SK-N-SH (cell line): ENCODE measurements around the gene CYP4F12. TPM values are rescaled to one million over a fixed set of nuclear protein-coding genes. Genes with fewer than 3 reads are reported as not detected.

Experiments
- CTCF ChIA-PET: fragments of 300-600, 350-600 bp; formaldehyde crosslinking; extraction: SDS; loops from one replicate; lab custom pipeline; 2021; lab: Yijun Ruan, JAX
- POLR2A ChIA-PET: fragments of 350-600 bp; sonication (Branson Sonifier 250); formaldehyde crosslinking; extraction: SDS; loops from one replicate; lab custom pipeline; 2020; ENCODE audit warnings: antibody characterized with exemption, inconsistent platforms; lab: Yijun Ruan, JAX
- DNase-seq: peaks from one replicate; pipeline ENCODE4 v3.0.0; 2012
- H2AFZ ChIP-seq: fragments of 200-600 bp; sonication (generic); 2 replicates; pipeline ENCODE4 v1.8.1; 2016; ENCODE audit warnings: antibody characterized with exemption, mild to moderate bottlenecking, low read depth
- H3F3A ChIP-seq: fragments of 200-600 bp; sonication (generic); replicated peaks from 2 replicates; pipeline ENCODE3; 2016; ENCODE audit warnings: antibody characterized with exemption, mild to moderate bottlenecking; ENCODE audit not compliant: insufficient read depth
- H3K27ac ChIP-seq, 2 experiments: fragments of 200-500 bp in 1 of 2; fragments of 200-600 bp in 1 of 2; sonication (Bioruptor generic) in 1 of 2; sonication (generic), shearing (Covaris generic) in 1 of 2; 2 replicates each; pipeline versions ENCODE4 v1.5.1 to v1.6.1; 2014 to 2016; ENCODE audit warnings: low read depth in 2 of 2, inconsistent platforms in 1 of 2, low read length in 1 of 2, mild to moderate bottlenecking in 1 of 2, mixed read lengths in 1 of 2
- H3K27me3 ChIP-seq: fragments of 200-600 bp; sonication (generic), shearing (Covaris generic); 2 replicates; pipeline ENCODE4 v1.6.1; 2016; ENCODE audit warnings: mixed run types; ENCODE audit not compliant: insufficient read depth
- H3K36me3 ChIP-seq, 2 experiments: fragments of 200-500 bp in 1 of 2; fragments of 200-600 bp in 1 of 2; sonication (Bioruptor generic) in 1 of 2; sonication (generic) in 1 of 2; replicated peaks in 1 of 2; 2 replicates each; pipeline versions ENCODE3 to v1.5.1; 2014 to 2016; ENCODE audit warnings: low read length in 1 of 2, mild to moderate bottlenecking in 1 of 2; ENCODE audit not compliant: insufficient read depth in 2 of 2, control insufficient read depth in 1 of 2
- H3K4me1 ChIP-seq, 2 experiments: fragments of 200-500 bp in 1 of 2; fragments of 200-600 bp in 1 of 2; sonication (Bioruptor generic) in 1 of 2; sonication (generic), shearing (Covaris generic) in 1 of 2; 2 replicates each; pipeline versions ENCODE4 v1.5.1 to v1.6.1; 2014 to 2016; ENCODE audit warnings: low read depth in 1 of 2, low read length in 1 of 2, mixed run types in 1 of 2; ENCODE audit not compliant: insufficient read depth in 2 of 2, control insufficient read depth in 1 of 2
- H3K4me2 ChIP-seq: fragments of 200-600 bp; sonication (generic), shearing (Covaris generic); 2 replicates; pipeline ENCODE4 v1.6.1; 2017; ENCODE audit warnings: mixed run types
- H3K4me3 ChIP-seq, 2 experiments: fragments of 200-500 bp in 1 of 2; fragments of 200-600 bp in 1 of 2; sonication (Bioruptor generic) in 1 of 2; sonication (generic), shearing (Covaris generic) in 1 of 2; 2 replicates each; pipeline versions ENCODE4 v1.5.1 to v1.8.1; 2014 to 2016; ENCODE audit warnings: low read depth in 2 of 2, inconsistent platforms in 1 of 2, low read length in 1 of 2, mild to moderate bottlenecking in 1 of 2, mixed read lengths in 1 of 2, moderate library complexity in 1 of 2
- H3K79me2 ChIP-seq: fragments of 200-600 bp; sonication (generic); 2 replicates; pipeline ENCODE4 v1.8.1; 2017; ENCODE audit warnings: mild to moderate bottlenecking; ENCODE audit not compliant: insufficient read depth
- H3K9ac ChIP-seq: fragments of 200-600 bp; sonication (generic); 2 replicates; pipeline ENCODE4 v1.6.1; 2017; ENCODE audit warnings: mixed run types
- H3K9me2 ChIP-seq: fragments of 200-600 bp; sonication (generic); 2 replicates; pipeline ENCODE4 v1.6.1; 2017; ENCODE audit warnings: mixed run types
- H3K9me3 ChIP-seq: fragments of 200-600 bp; sonication (generic); 2 replicates; pipeline ENCODE4 v1.6.1; 2017; ENCODE audit warnings: mixed run types, mild to moderate bottlenecking, moderate library complexity
- H4K20me1 ChIP-seq: fragments of 200-600 bp; sonication (generic); 2 replicates; pipeline ENCODE4 v1.6.1; 2017; ENCODE audit warnings: mild to moderate bottlenecking, mixed run types; ENCODE audit not compliant: insufficient read depth
- CHD2 ChIP-seq: fragments of 150-350 bp; IDR thresholded peaks from 2 replicates; pipeline ENCODE4 v1.6.1; 2018; ENCODE audit warnings: low read length; ENCODE audit not compliant: partially characterized antibody
- EP300 ChIP-seq, 2 experiments: IDR thresholded peaks; 2 replicates each; pipeline versions ENCODE4 v1.4.0 to v1.6.1; 2012; ENCODE audit warnings: borderline replicate concordance in 1 of 2, low read depth in 1 of 2, low read length in 1 of 2
- FOSL2 ChIP-seq: IDR thresholded peaks from 2 replicates; pipeline ENCODE4 v1.4.0; 2012; ENCODE audit warnings: low read depth, mild to moderate bottlenecking, moderate library complexity, borderline replicate concordance
- GABPA ChIP-seq: IDR thresholded peaks from 2 replicates; pipeline ENCODE4 v1.4.0; 2012; ENCODE audit warnings: low read depth, mild to moderate bottlenecking
- GATA2 ChIP-seq: sonication (generic); formaldehyde crosslinking; IDR thresholded peaks from 2 replicates; pipeline ENCODE4 v1.5.0; 2020; ENCODE audit warnings: mild to moderate bottlenecking, missing genetic modification reagents
- MXI1 ChIP-seq: IDR thresholded peaks from 2 replicates; pipeline ENCODE4 v1.6.1; 2012; ENCODE audit warnings: mild to moderate bottlenecking, low read depth, low read length, improper control_type of control experiment
- NFIC ChIP-seq: IDR thresholded peaks from 2 replicates; pipeline ENCODE4 v1.4.0; 2012; ENCODE audit warnings: borderline replicate concordance
- NRF1 ChIP-seq: IDR thresholded peaks from 2 replicates; pipeline ENCODE4 v1.6.1; 2012; ENCODE audit warnings: low read depth, mild to moderate bottlenecking, low read length
- PBX3 ChIP-seq: IDR thresholded peaks from 2 replicates; pipeline ENCODE4; 2012
- POLR2AphosphoS5 ChIP-seq: IDR thresholded peaks from 2 replicates; pipeline ENCODE4 v1.6.1; 2012; ENCODE audit warnings: low read depth, low read length
- RAD21 ChIP-seq: IDR thresholded peaks from 2 replicates; pipeline ENCODE4 v1.6.1; 2012; ENCODE audit warnings: mild to moderate bottlenecking, low read length
- RCOR1 ChIP-seq: fragments of 150-350 bp; IDR thresholded peaks from 2 replicates; pipeline ENCODE4 v1.6.1; 2017; ENCODE audit warnings: antibody characterized with exemption, low read length
- REST ChIP-seq: IDR thresholded peaks from 2 replicates; pipeline ENCODE4 v1.6.1; 2012; ENCODE audit warnings: mild to moderate bottlenecking, low read depth, low read length, moderate library complexity
- RXRA ChIP-seq: IDR thresholded peaks from 2 replicates; pipeline ENCODE4 v1.4.0; 2012; ENCODE audit warnings: low read depth, mild to moderate bottlenecking, borderline replicate concordance
- SIN3A ChIP-seq: IDR thresholded peaks from 2 replicates; pipeline ENCODE4 v1.6.1; 2012; ENCODE audit warnings: low read depth, mild to moderate bottlenecking, low read length, moderate library complexity, borderline replicate concordance
- SMC3 ChIP-seq: IDR thresholded peaks from 2 replicates; pipeline ENCODE4 v1.6.1; 2012; ENCODE audit warnings: low read depth, low read length, improper control_type of control experiment
- TAF1 ChIP-seq: IDR thresholded peaks from 2 replicates; pipeline ENCODE4 v1.6.1; 2012; ENCODE audit warnings: low read depth, mild to moderate bottlenecking, low read length, moderate library complexity, borderline replicate concordance
- TCF12 ChIP-seq: IDR thresholded peaks from 2 replicates; pipeline ENCODE4 v1.4.0; 2012
- USF2 ChIP-seq: fragments of 150-350 bp; IDR thresholded peaks from 2 replicates; pipeline ENCODE4 v1.6.1; 2017; ENCODE audit warnings: antibody characterized with exemption, low read length, low read depth, borderline replicate concordance
- ZBTB33 ChIP-seq: IDR thresholded peaks from 2 replicates; pipeline ENCODE4 v1.4.0; 2012; ENCODE audit warnings: low read depth, borderline replicate concordance
- WGBS: methylation state at CpG from one replicate; pipeline ENCODE4 v1.1.6; 2017; ENCODE audit warnings: low lambda C conversion rate; 5-methylcytosine and 5-hydroxymethylcytosine counted together
- polyA plus RNA-seq, 3 experiments: library from polyadenylated mRNA; depleted of rRNA; stranded (reverse); fragments of >200 nt; gene quantifications; 2 replicates each; pipeline ENCODE4 v1.2.3, GENCODE V29; 2012

The CYP4F12 gene
- polyA plus RNA-seq, 1 of the 3 experiments (the other 2 are of a cell fraction): not detected

GRCh38 chr19:15634105-15634504, 38.8 kb upstream of the CYP4F12 start:
- Histone ChIP-seq H3K9me3 (no peaks in the 10 kb centered on the region), H3K4me2 (no peak overlapping the region), H3K27me3 (no peaks in the 10 kb centered on the region), H2AFZ (no peak overlapping the region), H3K79me2 (no peaks in the 10 kb centered on the region), H3K27ac (no peak overlapping the region), H3K36me3 (no peaks in the 10 kb centered on the region), H3K9ac (no peak overlapping the region), H4K20me1 (no peaks in the 10 kb centered on the region), H3K4me3 (no peak overlapping the region), H3K4me1 (no peaks in the 10 kb centered on the region), H3F3A (no peaks in the 10 kb centered on the region), H3K9me2 (no peaks in the 10 kb centered on the region)
- POLR2A ChIA-PET: no interaction called here
- DNase-seq: no peak
- 7% methylated on average over 3 of the region's 3 CpGs for WGBS
- CTCF ChIA-PET: no interaction called here
- TF ChIP-seq GABPA (no peak), SIN3A (no peak), SMC3 (no peak), REST (no peak), RXRA (no peak), RAD21 (no peak), FOSL2 (no peak), EP300 (IDR thresholded peaks at IDR 0.05; ENCODE audit: borderline replicate concordance in 1 of 2, low read depth in 1 of 2, low read length in 1 of 2) (no peak), PBX3 (no peak), USF2 (no peak), ZBTB33 (no peak), RCOR1 (no peak), NFIC (no peak), MXI1 (no peak), NRF1 (no peak), TCF12 (no peak), GATA2 (no peak), CHD2 (no peak), POLR2AphosphoS5 (no peak), TAF1 (no peak)
